Left lung (tissue), 10 donors: Measurements from ENCODE around the gene HTR3E. TPM values are rescaled to one million over a fixed set of nuclear protein-coding genes. Genes with fewer than 3 reads are reported as not detected.

ENCODE experiments used
- ATAC-seq: fragments of 200-7000 bp; cut with Tn5 transposase; one replicate; pipeline ENCODE4 v1.9.1; 2020; ENCODE audit warnings: moderate library complexity
- DNase-seq, 4 donors: peaks; one replicate each; pipeline ENCODE4 v3.0.0-alpha.2; 2013 to 2020
- H3K27ac ChIP-seq, 2 donors: fragments of 200-600 bp; sonication (generic) in 1 of 2; one replicate each; pipeline versions ENCODE4 v1.5.0 to v1.8.0; 2020 to 2021
- H3K27me3 ChIP-seq, 2 donors: fragments of 200-600 bp; sonication (generic) in 1 of 2; one replicate each; pipeline versions ENCODE4 v1.5.0 to v1.8.0; 2020 to 2021
- H3K36me3 ChIP-seq, 2 donors: fragments of 200-600 bp; sonication (generic) in 1 of 2; one replicate each; pipeline versions ENCODE4 v1.5.0 to v1.8.0; 2020 to 2021
- H3K4me1 ChIP-seq, 2 donors: fragments of 200-600 bp; one replicate each; pipeline ENCODE4 v1.8.0; 2021
- H3K4me3 ChIP-seq, 2 donors: fragments of 200-600 bp; sonication (generic) in 1 of 2; one replicate each; pipeline versions ENCODE4 v1.5.0 to v1.8.0; 2020 to 2021; ENCODE audit warnings: mild to moderate bottlenecking in 1 of 2
- H3K9me3 ChIP-seq, 2 donors: fragments of 200-600 bp; sonication (generic) in 1 of 2; one replicate each; pipeline versions ENCODE4 v1.5.0 to v1.8.0; 2020 to 2021
- intact Hi-C, 2 donors: fragments of 100-400 bp; cut with DNase I; formaldehyde crosslinking; loops; one replicate each; pipeline versions ENCODE4 v1.11.2 to v1.14.2; 2022
- polyA plus RNA-seq, 6 donors: library from polyadenylated mRNA; unstranded; fragments of 120-200 nt; gene quantifications; one replicate each; pipeline ENCODE4 v1.2.1, GENCODE V29; 2013; ENCODE audit not compliant: insufficient read length in 6 of 6
- total RNA-seq, 2 donors: library from RNA; stranded (reverse); fragmentation: NEBNext Ultra II Directional; extraction: Animal tissue kit (Norgen Biotek cat#: 25700); gene quantifications; one replicate each; pipeline ENCODE4 v1.2.1, GENCODE V29; 2021
- TF ChIP-seq, protein P1 (sequence below), 2 donors: fragments of 200-600 bp; sonication (generic) in 1 of 2; IDR thresholded peaks; one replicate each; pipeline versions ENCODE4 v1.5.0 to v1.8.0; 2021; ENCODE audit warnings: antibody characterized with exemption in 2 of 2
- donor health status: DM: no; HTN: yes; CAD: no.
- donor health status: DM: no; HTN: no; CAD: no.

Gene HTR3E
- total and polyA plus RNA-seq, 8 donors = not detected

DNA sequence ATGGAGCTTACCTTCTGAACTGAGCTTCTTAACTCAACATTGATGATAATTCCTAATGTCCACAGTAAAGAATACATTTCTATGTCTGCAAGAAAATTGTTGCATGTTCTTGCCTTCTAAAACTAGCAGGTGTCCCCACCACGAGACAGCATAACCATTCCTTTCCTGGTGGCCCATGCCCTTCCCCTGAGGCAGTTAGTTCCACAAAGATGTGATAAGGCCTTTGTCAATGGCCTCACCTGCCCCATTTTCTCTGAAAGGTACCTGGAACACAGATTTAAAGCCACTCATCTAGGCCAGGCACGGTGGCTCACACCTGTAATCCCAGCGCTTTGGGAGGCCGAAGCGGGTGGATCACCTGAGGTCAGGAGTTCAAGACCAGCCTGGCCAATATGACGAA is 21.0 kb upstream of the HTR3E start:
- Histone ChIP-seq H3K4me1 (no peaks in the 10 kb centered on the region), H3K27me3 (no peaks in the 10 kb centered on the region), H3K9me3 (peaks cover 0 to 4% of the 10 kb centered on the region in 2 donors), H3K27ac (no peak overlapping the region), H3K36me3 (no peaks in the 10 kb centered on the region), H3K4me3 (no peak overlapping the region)
- ATAC-seq = no peak
- no peak for DNase-seq
- intact Hi-C loops = no loop called here
- TF ChIP-seq, protein P1, sequence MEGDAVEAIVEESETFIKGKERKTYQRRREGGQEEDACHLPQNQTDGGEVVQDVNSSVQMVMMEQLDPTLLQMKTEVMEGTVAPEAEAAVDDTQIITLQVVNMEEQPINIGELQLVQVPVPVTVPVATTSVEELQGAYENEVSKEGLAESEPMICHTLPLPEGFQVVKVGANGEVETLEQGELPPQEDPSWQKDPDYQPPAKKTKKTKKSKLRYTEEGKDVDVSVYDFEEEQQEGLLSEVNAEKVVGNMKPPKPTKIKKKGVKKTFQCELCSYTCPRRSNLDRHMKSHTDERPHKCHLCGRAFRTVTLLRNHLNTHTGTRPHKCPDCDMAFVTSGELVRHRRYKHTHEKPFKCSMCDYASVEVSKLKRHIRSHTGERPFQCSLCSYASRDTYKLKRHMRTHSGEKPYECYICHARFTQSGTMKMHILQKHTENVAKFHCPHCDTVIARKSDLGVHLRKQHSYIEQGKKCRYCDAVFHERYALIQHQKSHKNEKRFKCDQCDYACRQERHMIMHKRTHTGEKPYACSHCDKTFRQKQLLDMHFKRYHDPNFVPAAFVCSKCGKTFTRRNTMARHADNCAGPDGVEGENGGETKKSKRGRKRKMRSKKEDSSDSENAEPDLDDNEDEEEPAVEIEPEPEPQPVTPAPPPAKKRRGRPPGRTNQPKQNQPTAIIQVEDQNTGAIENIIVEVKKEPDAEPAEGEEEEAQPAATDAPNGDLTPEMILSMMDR (IDR thresholded peaks at IDR 0.05) = no peak

DNA sequence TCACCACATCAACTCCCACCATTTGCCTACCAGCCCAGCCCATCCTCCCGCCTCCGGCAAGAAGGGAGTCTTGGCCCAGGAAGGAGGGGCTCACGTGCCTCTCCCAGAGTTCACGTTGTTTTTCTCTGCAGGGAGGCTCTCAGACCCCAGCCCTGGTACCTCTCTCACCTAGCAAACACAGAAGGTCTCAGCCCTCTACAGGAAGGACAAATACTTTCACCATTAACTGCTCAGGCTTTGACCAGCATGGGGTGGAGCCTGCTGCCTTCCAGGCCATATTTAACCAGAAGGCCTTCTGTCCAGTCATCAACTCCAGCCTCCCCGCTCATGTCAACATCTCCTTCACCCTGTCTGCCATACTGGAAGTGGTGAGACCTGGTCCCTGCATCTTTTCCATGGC is 19.0 kb upstream of the HTR3E start:
- TF ChIP-seq, protein P1 (IDR thresholded peaks at IDR 0.05) = no peak
- no peak for ATAC-seq

DNA sequence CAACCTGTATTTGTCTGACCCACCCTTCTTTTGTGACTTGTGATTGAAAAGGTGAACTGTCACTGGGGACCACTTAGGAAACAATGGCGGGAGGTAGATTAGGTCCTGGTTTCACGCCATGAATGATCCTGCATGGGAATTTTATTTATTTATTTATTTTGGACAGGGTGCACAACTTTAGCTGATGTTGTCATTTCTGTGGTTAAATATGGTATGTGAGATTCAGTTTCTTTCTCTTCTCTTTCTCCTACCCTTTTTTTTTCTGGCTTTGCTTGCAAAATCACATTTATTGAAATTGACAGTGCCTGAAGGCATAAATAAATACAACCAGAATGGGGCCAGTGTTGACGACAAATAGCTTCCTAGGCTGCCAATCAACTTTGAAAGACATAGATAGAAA is 18.0 kb upstream of the HTR3E start:
- DNase-seq = no peak
- no peak for ATAC-seq
- Histone ChIP-seq H3K27me3 (no peaks in the 10 kb centered on the region), H3K36me3 (no peaks in the 10 kb centered on the region), H3K4me1 (no peaks in the 10 kb centered on the region), H3K27ac (no peak overlapping the region), H3K9me3 (no peaks in the 10 kb centered on the region), H3K4me3 (no peak overlapping the region)
- intact Hi-C loops = no loop called here
- TF ChIP-seq, protein P1 (IDR thresholded peaks at IDR 0.05) = no peak

More for the DNA sequence above, 19.0 kb upstream of the HTR3E start:
- no peaks in the 10 kb centered on the region for H3K36me3 ChIP-seq
- H3K27ac ChIP-seq = no peak overlapping the region
- DNase-seq = no peak
- intact Hi-C loops = no loop called here
- H3K9me3 ChIP-seq = no peaks in the 10 kb centered on the region
- H3K4me1 ChIP-seq = no peaks in the 10 kb centered on the region
- no peaks in the 10 kb centered on the region for H3K27me3 ChIP-seq
- H3K4me3 ChIP-seq = no peak overlapping the region

DNA sequence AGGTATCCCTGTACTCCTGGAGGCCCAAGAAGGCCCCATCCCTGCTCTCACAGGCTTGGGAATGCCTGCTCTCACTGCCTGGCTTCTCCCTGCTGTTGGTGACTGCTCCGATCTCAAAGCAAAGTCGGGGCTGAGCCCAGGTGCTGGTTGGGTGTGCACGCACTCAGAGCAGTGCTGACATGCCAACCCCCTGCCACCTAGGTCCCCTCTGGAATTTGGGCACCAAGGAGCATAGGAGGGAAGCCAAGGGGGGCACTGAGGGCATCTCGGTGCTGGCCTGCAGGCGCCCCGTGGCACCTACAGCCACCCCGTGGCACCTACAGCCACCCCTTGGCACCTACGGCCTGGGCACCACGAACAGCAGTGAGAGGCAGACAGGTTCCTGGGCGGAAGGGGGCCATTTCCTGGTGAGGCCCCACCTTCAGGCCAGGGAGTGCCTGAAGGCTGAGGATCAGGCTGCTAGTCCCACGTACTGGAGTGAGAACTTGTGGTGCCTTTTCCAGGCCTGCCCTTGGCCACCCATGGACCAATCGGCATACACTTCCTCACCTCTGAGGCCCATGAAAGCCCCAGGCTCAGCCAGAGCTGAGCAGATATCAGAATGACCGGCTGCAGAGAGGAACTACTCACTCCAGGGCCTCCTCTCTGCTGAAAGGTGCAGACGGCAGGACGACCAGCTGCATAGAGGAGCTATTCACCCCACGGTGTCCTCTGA is 15.6 kb upstream of the HTR3E start:
- DNase-seq = no peak
- H3K27ac ChIP-seq = no peak overlapping the region
- intact Hi-C loops = no loop called here
- peaks cover 0 to 17% of the 10 kb centered on the region in 2 donors for H3K9me3 ChIP-seq
- no peak for ATAC-seq
- H3K4me1 ChIP-seq = no peaks in the 10 kb centered on the region
- H3K27me3 ChIP-seq = no peaks in the 10 kb centered on the region
- no peaks in the 10 kb centered on the region for H3K36me3 ChIP-seq
- TF ChIP-seq, protein P1 (IDR thresholded peaks at IDR 0.05) = no peak
- H3K4me3 ChIP-seq = no peak overlapping the region

DNA sequence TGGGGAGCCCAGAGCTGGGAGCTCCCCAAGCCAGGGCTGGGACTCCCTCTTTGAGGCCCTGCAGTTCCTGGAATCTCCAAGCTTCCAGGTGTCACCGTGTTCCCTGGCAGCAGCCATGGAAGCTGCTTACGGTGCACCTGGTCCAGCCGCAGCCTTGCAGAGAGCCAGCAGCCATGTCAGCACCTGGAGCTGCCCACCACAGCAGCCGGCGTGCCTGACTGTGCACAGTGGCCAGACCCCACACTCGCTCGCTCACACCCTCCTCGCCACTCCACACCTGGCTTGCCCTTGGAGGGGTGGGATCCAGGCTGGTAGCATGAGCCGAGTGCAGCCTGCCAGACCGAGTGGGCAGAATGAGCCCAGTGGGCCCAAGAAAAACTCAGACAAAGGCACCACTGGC is 14.8 kb upstream of the HTR3E start:
- TF ChIP-seq, protein P1 (IDR thresholded peaks at IDR 0.05) = no peak
- Histone ChIP-seq H3K4me3 (no peak overlapping the region), H3K9me3 (peaks cover 0 to 17% of the 10 kb centered on the region in 2 donors), H3K27ac (no peak overlapping the region), H3K27me3 (no peaks in the 10 kb centered on the region), H3K36me3 (no peaks in the 10 kb centered on the region), H3K4me1 (no peaks in the 10 kb centered on the region)
- ATAC-seq = no peak
- no peak for DNase-seq
- intact Hi-C loops = no loop called here
